ENCODE data around the gene PDE8A. TPM values are rescaled to one million over a fixed set of nuclear protein-coding genes. Genes with fewer than 3 reads are reported as not detected.

PDE8A gene
- total and polyA plus RNA-seq, 2 donors (not counting 1 experiment from before 2014, with no cell fraction given), result 17.7 to 26.3 TPM

DNA sequence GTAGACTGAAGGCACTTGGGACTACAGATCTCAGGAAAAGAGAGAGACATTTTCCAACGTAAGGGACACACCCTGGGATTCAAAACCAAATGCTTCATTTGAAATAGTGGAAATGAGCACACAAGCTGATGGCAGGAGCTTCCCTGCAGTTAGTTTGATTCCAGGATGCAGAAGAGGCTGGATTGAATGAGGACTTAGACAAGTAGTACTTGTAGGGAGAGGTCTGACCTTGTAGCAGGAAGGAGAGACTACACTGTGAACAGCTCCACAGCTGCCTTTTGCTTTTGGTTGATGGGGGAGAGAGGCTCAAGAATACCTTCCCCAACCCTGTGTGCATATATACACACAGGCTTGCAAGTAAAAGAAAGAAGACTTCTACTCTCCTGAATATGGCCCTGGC, 51.5 kb downstream of the PDE8A start:
- Histone ChIP-seq H3K27me3 (ENCODE audit: control insufficient read depth, insufficient read depth, low read length) (no peaks in the 10 kb centered on the region), H3K9me3 (ENCODE audit: control insufficient read depth, insufficient read depth, low read depth, low read length) (no peaks in the 10 kb centered on the region), H3K36me3 (ENCODE audit: control insufficient read depth, insufficient read depth, low read length) (no peaks in the 10 kb centered on the region), H3K4me1 (ENCODE audit: control insufficient read depth, extremely low read depth, insufficient read depth, low read length) (no peaks in the 10 kb centered on the region), H4K20me1 (ENCODE audit: control insufficient read depth, extremely low read depth, insufficient read depth, low read length) (no peaks in the 10 kb centered on the region), H3K9ac (ENCODE audit: insufficient read depth, low read length) (no peak overlapping the region), H3K79me2 (ENCODE audit: control insufficient read depth, insufficient read depth, low read length) (peaks cover 3% of the 10 kb centered on the region), H3K27ac (ENCODE audit: insufficient read depth, low read length) (no peak overlapping the region), H3K4me3 (replicated peaks in 1 of 4; ENCODE audit: control extremely low read depth in 1 of 4, insufficient read depth in 1 of 4, low read depth in 3 of 4, low read length in 4 of 4) (no peak overlapping the region), H3K4me2 (ENCODE audit: extremely low read depth, insufficient read depth, low read length) (no peak overlapping the region), H2AFZ (ENCODE audit: low read length) (no peak overlapping the region)
- no peak for DNase-seq (ENCODE audit: low read depth in 2 of 2)
- no peak for TF ChIP-seq EZH2 (IDR thresholded peaks at IDR 0.05; ENCODE audit: low read length, missing control alignments)
- TF ChIP-seq, protein P1, sequence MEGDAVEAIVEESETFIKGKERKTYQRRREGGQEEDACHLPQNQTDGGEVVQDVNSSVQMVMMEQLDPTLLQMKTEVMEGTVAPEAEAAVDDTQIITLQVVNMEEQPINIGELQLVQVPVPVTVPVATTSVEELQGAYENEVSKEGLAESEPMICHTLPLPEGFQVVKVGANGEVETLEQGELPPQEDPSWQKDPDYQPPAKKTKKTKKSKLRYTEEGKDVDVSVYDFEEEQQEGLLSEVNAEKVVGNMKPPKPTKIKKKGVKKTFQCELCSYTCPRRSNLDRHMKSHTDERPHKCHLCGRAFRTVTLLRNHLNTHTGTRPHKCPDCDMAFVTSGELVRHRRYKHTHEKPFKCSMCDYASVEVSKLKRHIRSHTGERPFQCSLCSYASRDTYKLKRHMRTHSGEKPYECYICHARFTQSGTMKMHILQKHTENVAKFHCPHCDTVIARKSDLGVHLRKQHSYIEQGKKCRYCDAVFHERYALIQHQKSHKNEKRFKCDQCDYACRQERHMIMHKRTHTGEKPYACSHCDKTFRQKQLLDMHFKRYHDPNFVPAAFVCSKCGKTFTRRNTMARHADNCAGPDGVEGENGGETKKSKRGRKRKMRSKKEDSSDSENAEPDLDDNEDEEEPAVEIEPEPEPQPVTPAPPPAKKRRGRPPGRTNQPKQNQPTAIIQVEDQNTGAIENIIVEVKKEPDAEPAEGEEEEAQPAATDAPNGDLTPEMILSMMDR (conservative IDR thresholded peaks at IDR 0.05 in 1 of 2, IDR thresholded peaks at IDR 0.05 in 1 of 2; ENCODE audit: low read depth in 1 of 2, low read length in 2 of 2), result no peak

DNA sequence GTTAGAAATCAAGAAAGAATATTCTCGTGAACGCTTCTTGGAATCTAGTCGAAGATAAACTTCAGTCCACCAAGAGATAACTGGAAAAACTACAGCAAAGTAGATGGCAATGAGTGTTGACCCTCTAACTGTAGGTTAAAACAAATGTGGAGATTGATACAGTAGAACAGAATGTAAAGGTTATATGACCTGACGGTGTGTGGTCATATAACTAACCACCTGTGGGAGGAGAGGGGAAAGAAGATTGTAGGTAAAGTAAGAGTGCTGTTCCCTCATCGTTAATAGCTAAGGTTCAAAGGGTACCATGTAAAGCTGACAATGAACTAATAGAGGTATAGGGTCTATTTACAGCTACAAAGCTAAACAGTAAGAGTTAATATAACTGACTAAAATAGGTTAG, 52.6 kb downstream of the PDE8A start:
- no peak for DNase-seq (ENCODE audit: low read depth in 2 of 2)

DNA sequence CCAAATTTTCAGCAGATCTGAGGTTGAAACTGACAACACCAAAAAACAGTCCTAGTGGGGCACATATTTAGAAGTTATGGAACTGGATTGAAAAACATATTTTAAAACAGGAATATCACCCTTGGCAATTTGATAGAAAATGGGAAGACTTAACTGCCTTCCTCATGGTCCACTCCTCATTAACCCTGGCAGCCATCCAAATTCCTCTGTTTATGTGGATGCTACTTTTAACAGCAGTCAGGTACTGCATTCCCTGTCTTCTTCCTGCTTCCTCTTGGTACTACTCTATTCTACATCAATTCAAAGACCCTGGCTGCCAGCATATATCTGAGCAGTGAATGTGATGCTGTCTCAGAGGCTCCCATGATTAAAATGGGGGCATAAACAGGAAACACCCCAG, 54.3 kb downstream of the PDE8A start:
- DNase-seq (ENCODE audit: low read depth in 2 of 2), result no peak
- Histone ChIP-seq H3K4me1 (ENCODE audit: control insufficient read depth, extremely low read depth, insufficient read depth, low read length) (no peaks in the 10 kb centered on the region), H3K9ac (ENCODE audit: insufficient read depth, low read length) (no peak overlapping the region), H3K4me3 (replicated peaks in 1 of 4; ENCODE audit: control extremely low read depth in 1 of 4, insufficient read depth in 1 of 4, low read depth in 3 of 4, low read length in 4 of 4) (no peak overlapping the region), H3K27me3 (ENCODE audit: control insufficient read depth, insufficient read depth, low read length) (no peaks in the 10 kb centered on the region), H3K27ac (ENCODE audit: insufficient read depth, low read length) (no peak overlapping the region), H4K20me1 (ENCODE audit: control insufficient read depth, extremely low read depth, insufficient read depth, low read length) (no peaks in the 10 kb centered on the region), H3K9me3 (ENCODE audit: control insufficient read depth, insufficient read depth, low read depth, low read length) (no peaks in the 10 kb centered on the region), H3K4me2 (ENCODE audit: extremely low read depth, insufficient read depth, low read length) (no peak overlapping the region), H3K79me2 (ENCODE audit: control insufficient read depth, insufficient read depth, low read length) (peaks cover 3% of the 10 kb centered on the region), H2AFZ (ENCODE audit: low read length) (no peak overlapping the region), H3K36me3 (ENCODE audit: control insufficient read depth, insufficient read depth, low read length) (no peaks in the 10 kb centered on the region)
- TF ChIP-seq, protein P1 (conservative IDR thresholded peaks at IDR 0.05 in 1 of 2, IDR thresholded peaks at IDR 0.05 in 1 of 2; ENCODE audit: low read depth in 1 of 2, low read length in 2 of 2), result no peak
- TF ChIP-seq EZH2 (IDR thresholded peaks at IDR 0.05; ENCODE audit: low read length, missing control alignments), result no peak

More for the DNA sequence above, 52.6 kb downstream of the PDE8A start:
- no peak overlapping the region for H3K9ac ChIP-seq (ENCODE audit: insufficient read depth, low read length)
- no peak overlapping the region for H3K27ac ChIP-seq (ENCODE audit: insufficient read depth, low read length)
- H3K9me3 ChIP-seq (ENCODE audit: control insufficient read depth, insufficient read depth, low read depth, low read length), result no peaks in the 10 kb centered on the region
- peaks cover 3% of the 10 kb centered on the region for H3K79me2 ChIP-seq (ENCODE audit: control insufficient read depth, insufficient read depth, low read length)
- no peak overlapping the region for H2AFZ ChIP-seq (ENCODE audit: low read length)
- no peaks in the 10 kb centered on the region for H3K36me3 ChIP-seq (ENCODE audit: control insufficient read depth, insufficient read depth, low read length)
- no peaks in the 10 kb centered on the region for H3K4me1 ChIP-seq (ENCODE audit: control insufficient read depth, extremely low read depth, insufficient read depth, low read length)
- H3K27me3 ChIP-seq (ENCODE audit: control insufficient read depth, insufficient read depth, low read length), result no peaks in the 10 kb centered on the region
- H3K4me2 ChIP-seq (ENCODE audit: extremely low read depth, insufficient read depth, low read length), result no peak overlapping the region
- TF ChIP-seq, protein P1 (conservative IDR thresholded peaks at IDR 0.05 in 1 of 2, IDR thresholded peaks at IDR 0.05 in 1 of 2; ENCODE audit: low read depth in 1 of 2, low read length in 2 of 2), result no peak
- no peak for TF ChIP-seq EZH2 (IDR thresholded peaks at IDR 0.05; ENCODE audit: low read length, missing control alignments)
- H3K4me3 ChIP-seq (replicated peaks in 1 of 4; ENCODE audit: control extremely low read depth in 1 of 4, insufficient read depth in 1 of 4, low read depth in 3 of 4, low read length in 4 of 4), result no peak overlapping the region
- no peaks in the 10 kb centered on the region for H4K20me1 ChIP-seq (ENCODE audit: control insufficient read depth, extremely low read depth, insufficient read depth, low read length)
